Mesenchymal stem cell (in vitro differentiated cells and primary cell): Measurements from ENCODE around the gene TTC7B.

Source experiments
- DNase-seq: peaks from one replicate; pipeline ENCODE4 v3.0.0-alpha.2; 2013
- H2AFZ ChIP-seq: one replicate; pipeline ENCODE4 v1.6.1; 2013; ENCODE audit warnings: low read depth, mild to moderate bottlenecking, control low read depth, inconsistent platforms, low read length, moderate library complexity
- H2AK5ac ChIP-seq: 2 replicates; pipeline ENCODE4 v1.6.1; 2013; ENCODE audit warnings: low read length, moderate library complexity, mild to moderate bottlenecking, inconsistent platforms; ENCODE audit not compliant: severe bottlenecking
- H2BK120ac ChIP-seq: one replicate; pipeline ENCODE4 v1.6.1; 2013; ENCODE audit warnings: low read depth, mild to moderate bottlenecking, inconsistent platforms, low read length, moderate library complexity
- H2BK12ac ChIP-seq, 2 experiments: one replicate each; pipeline ENCODE4 v1.6.1; 2013; ENCODE audit warnings: inconsistent platforms in 2 of 2, low read length in 2 of 2, mild to moderate bottlenecking in 2 of 2, moderate library complexity in 2 of 2, control low read depth in 1 of 2
- H2BK15ac ChIP-seq: one replicate; pipeline ENCODE4 v1.6.1; 2013; ENCODE audit warnings: mild to moderate bottlenecking, low read depth, inconsistent platforms; ENCODE audit not compliant: poor library complexity, severe bottlenecking
- H2BK5ac ChIP-seq: 2 replicates; pipeline ENCODE4 v1.6.1; 2013; ENCODE audit warnings: low read depth, mild to moderate bottlenecking, low read length, control low read depth, inconsistent platforms; ENCODE audit not compliant: poor library complexity, severe bottlenecking
- H3K14ac ChIP-seq, 2 experiments: one replicate each; pipeline ENCODE4 v1.6.1; 2013; ENCODE audit warnings: inconsistent platforms in 2 of 2, low read length in 2 of 2, control low read depth in 1 of 2, mild to moderate bottlenecking in 1 of 2, moderate library complexity in 1 of 2
- H3K18ac ChIP-seq, 2 experiments: one replicate each; pipeline ENCODE4 v1.6.1; 2013; ENCODE audit warnings: inconsistent platforms in 2 of 2, low read length in 2 of 2, control low read depth in 1 of 2, low read depth in 1 of 2, mild to moderate bottlenecking in 1 of 2
- H3K23ac ChIP-seq, 2 experiments: one replicate each; pipeline ENCODE4 v1.6.1; 2013; ENCODE audit warnings: inconsistent platforms in 2 of 2, low read length in 2 of 2, mild to moderate bottlenecking in 2 of 2, moderate library complexity in 2 of 2, control low read depth in 1 of 2
- H3K27ac ChIP-seq: 2 replicates; pipeline ENCODE4 v1.5.1; 2013; ENCODE audit warnings: mild to moderate bottlenecking, moderate library complexity, low read length, control low read depth, inconsistent platforms; ENCODE audit not compliant: poor library complexity, severe bottlenecking
- H3K27me3 ChIP-seq, 2 experiments: 2 replicates each; pipeline versions ENCODE4 v1.6.1 to v1.7.0; 2013; ENCODE audit warnings: low read length in 2 of 2, mild to moderate bottlenecking in 2 of 2, moderate library complexity in 2 of 2, control low read depth in 1 of 2, inconsistent platforms in 1 of 2; ENCODE audit not compliant: control insufficient read depth in 1 of 2, insufficient read depth in 1 of 2
- H3K36me3 ChIP-seq, 2 experiments: 2 replicates each; pipeline versions ENCODE4 v1.6.1 to v1.7.0; 2013; ENCODE audit warnings: low read length in 2 of 2, control low read depth in 1 of 2, inconsistent platforms in 1 of 2, low read depth in 1 of 2, mild to moderate bottlenecking in 1 of 2; ENCODE audit not compliant: insufficient read depth in 2 of 2, control insufficient read depth in 1 of 2
- H3K4ac ChIP-seq, 2 experiments: one replicate each; pipeline ENCODE4 v1.6.1; 2013; ENCODE audit warnings: inconsistent platforms in 2 of 2, low read length in 2 of 2, mild to moderate bottlenecking in 2 of 2, moderate library complexity in 2 of 2, control low read depth in 1 of 2, low read depth in 1 of 2
- H3K4me1 ChIP-seq: 2 replicates; pipeline ENCODE4 v1.6.1; 2013; ENCODE audit warnings: low read depth, low read length, control low read depth; ENCODE audit not compliant: control insufficient read depth, insufficient read depth
- H3K4me2 ChIP-seq: 2 replicates; pipeline ENCODE4 v1.6.1; 2013; ENCODE audit warnings: low read length, mild to moderate bottlenecking, inconsistent platforms; ENCODE audit not compliant: poor library complexity, severe bottlenecking
- H3K4me3 ChIP-seq, 2 experiments: 2 replicates each; pipeline versions ENCODE4 v1.5.1 to v1.7.0; 2013; ENCODE audit warnings: low read length in 2 of 2, mild to moderate bottlenecking in 2 of 2, control low read depth in 1 of 2, low read depth in 1 of 2; ENCODE audit not compliant: insufficient read depth in 1 of 2
- H3K79me1 ChIP-seq: replicated peaks from 2 replicates; pipeline ENCODE4 v1.6.1; 2013; ENCODE audit warnings: mild to moderate bottlenecking, control low read depth, low read length, inconsistent platforms; ENCODE audit not compliant: poor library complexity, severe bottlenecking
- H3K9ac ChIP-seq: 2 replicates; pipeline ENCODE4 v1.7.0; 2013; ENCODE audit warnings: mild to moderate bottlenecking, low read length, moderate library complexity
- H3K9me3 ChIP-seq: 2 replicates; pipeline ENCODE4 v1.7.0; 2013; ENCODE audit warnings: mild to moderate bottlenecking, low read length; ENCODE audit not compliant: control insufficient read depth
- H4K8ac ChIP-seq: one replicate; pipeline ENCODE4 v1.6.1; 2013; ENCODE audit warnings: inconsistent platforms, mild to moderate bottlenecking, low read length, moderate library complexity
- H4K91ac ChIP-seq: one replicate; pipeline ENCODE4 v1.6.1; 2013; ENCODE audit warnings: mild to moderate bottlenecking, low read length, inconsistent platforms
- WGBS: methylation state at CpG from one replicate; pipeline ENCODE4 v1.1.7; 2013; ENCODE audit warnings: mixed read lengths; 5-methylcytosine and 5-hydroxymethylcytosine counted together

TTC7B gene

DNA sequence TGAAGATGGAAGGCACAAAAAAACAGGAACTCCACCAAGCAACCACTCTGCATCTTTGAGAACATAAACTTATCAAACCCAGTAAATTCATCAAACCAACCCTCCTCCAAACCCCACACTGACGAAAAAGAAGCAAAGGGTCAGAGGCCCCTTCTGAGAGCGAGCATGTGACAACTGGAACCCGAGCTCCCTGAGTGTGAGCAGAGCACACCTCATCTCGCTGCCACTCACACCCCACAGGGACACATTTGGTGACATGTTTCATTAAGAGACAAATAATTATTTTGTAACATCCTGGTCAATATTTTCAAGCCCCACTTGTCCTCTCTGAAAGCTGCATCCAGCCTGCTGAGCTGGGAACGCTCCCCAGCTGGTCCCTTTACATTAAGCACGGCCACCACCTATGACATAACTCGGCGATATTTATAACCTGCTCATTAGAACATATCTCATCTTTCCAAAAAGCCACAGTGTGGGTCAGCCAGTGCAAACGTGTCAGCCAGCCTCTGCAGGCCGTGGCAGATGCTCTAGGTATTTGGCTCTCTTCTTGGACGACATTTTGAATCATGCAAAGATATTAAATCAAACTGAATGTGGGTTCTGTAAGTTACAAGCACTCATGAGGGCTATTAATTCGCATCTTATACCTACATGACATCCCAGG lies 120.1 kb downstream of the TTC7B start:
- H2BK5ac ChIP-seq: no peak overlapping the region
- 90% methylated on average over 9 of the region's 12 CpGs for WGBS
- no peak overlapping the region for H3K27ac ChIP-seq
- H3K9me3 ChIP-seq: no peaks in the 10 kb centered on the region
- DNase-seq: no peak
- H3K23ac ChIP-seq: no peak overlapping the region
- no peaks in the 10 kb centered on the region for H3K4me1 ChIP-seq
- H3K4ac ChIP-seq: no peak overlapping the region
- H3K9ac ChIP-seq: no peak overlapping the region
- no peak overlapping the region for H4K91ac ChIP-seq
- H2AK5ac ChIP-seq: no peak overlapping the region
- no peak overlapping the region for H2BK15ac ChIP-seq
- no peaks in the 10 kb centered on the region for H3K27me3 ChIP-seq
- no peak overlapping the region for H3K4me3 ChIP-seq
- peaks cover 3 to 7% of the 10 kb centered on the region in 2 experiments for H3K36me3 ChIP-seq
- no peak overlapping the region for H3K4me2 ChIP-seq
- H3K79me1 ChIP-seq: peaks cover 4% of the 10 kb centered on the region
- no peak overlapping the region for H3K14ac ChIP-seq
- H2BK120ac ChIP-seq: no peak overlapping the region
- no peak overlapping the region for H4K8ac ChIP-seq
- H2BK12ac ChIP-seq: no peak overlapping the region
- H3K18ac ChIP-seq: no peak overlapping the region
- no peak overlapping the region for H2AFZ ChIP-seq

DNA sequence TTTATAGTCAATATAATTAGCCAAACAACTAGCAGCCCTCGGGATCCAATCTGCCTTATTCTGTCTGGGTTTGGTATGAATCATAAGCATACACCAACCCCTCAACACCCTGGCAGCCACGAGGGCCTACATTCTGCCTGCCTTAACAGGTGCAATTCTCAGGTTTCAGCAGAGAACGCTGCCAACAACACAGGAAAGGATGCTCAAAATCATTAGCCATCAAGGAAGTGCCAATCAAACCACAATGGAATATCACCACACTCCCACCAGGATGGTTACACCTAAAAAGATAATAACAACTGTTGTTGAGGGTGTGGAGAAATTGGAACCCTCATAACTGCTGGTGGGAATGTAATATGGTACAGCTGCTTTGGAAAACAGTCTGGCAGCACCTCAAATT lies 122.8 kb downstream of the TTC7B start:
- H3K14ac ChIP-seq: no peak overlapping the region
- no peaks in the 10 kb centered on the region for H3K4me1 ChIP-seq
- H3K9ac ChIP-seq: no peak overlapping the region
- H2AK5ac ChIP-seq: no peak overlapping the region
- H2AFZ ChIP-seq: no peak overlapping the region
- no peak overlapping the region for H2BK12ac ChIP-seq
- no peak overlapping the region for H4K8ac ChIP-seq
- DNase-seq: no peak
- H3K18ac ChIP-seq: peak overlapping the region in 1 of 2 experiments; percentile 21
- 85% methylated on average over 3 of the region's 3 CpGs for WGBS
- no peak overlapping the region for H2BK15ac ChIP-seq
- no peaks in the 10 kb centered on the region for H3K27me3 ChIP-seq
- no peak overlapping the region for H3K27ac ChIP-seq
- H3K79me1 ChIP-seq: peaks cover 5% of the 10 kb centered on the region
- peaks cover 0 to 6% of the 10 kb centered on the region in 2 experiments for H3K36me3 ChIP-seq
- H2BK5ac ChIP-seq: no peak overlapping the region
- no peak overlapping the region for H3K4me3 ChIP-seq
- H3K9me3 ChIP-seq: no peaks in the 10 kb centered on the region
- no peak overlapping the region for H3K4ac ChIP-seq
- H3K23ac ChIP-seq: no peak overlapping the region
- no peak overlapping the region for H4K91ac ChIP-seq
- H3K4me2 ChIP-seq: no peak overlapping the region
- no peak overlapping the region for H2BK120ac ChIP-seq

DNA sequence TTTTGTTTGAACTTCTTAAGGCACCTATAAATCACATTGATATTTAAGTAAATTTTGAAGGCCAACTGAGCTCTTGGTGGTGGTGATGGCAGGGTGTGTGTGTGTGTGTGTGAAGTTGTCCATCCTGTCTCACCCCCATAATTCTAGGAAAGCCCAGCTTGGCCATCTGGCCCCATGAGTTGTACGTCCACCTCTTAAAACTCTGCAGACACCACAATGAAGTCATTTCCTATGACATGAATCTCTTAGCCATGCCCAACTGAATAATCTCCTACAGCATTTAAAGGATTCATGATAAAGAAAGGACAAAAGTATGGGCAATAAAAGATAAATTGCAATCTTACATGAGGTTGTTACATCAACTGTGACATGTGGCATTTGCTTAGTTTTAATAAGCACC lies 123.4 kb downstream of the TTC7B start:
- Histone ChIP-seq H2BK120ac (no peak overlapping the region), H3K27me3 (no peaks in the 10 kb centered on the region), H3K14ac (no peak overlapping the region), H3K4me2 (no peak overlapping the region), H3K23ac (no peak overlapping the region), H3K79me1 (peaks cover 5% of the 10 kb centered on the region), H3K9me3 (no peaks in the 10 kb centered on the region), H3K4me1 (no peaks in the 10 kb centered on the region), H3K36me3 (peaks cover 0 to 8% of the 10 kb centered on the region in 2 experiments), H2BK5ac (no peak overlapping the region), H3K4ac (no peak overlapping the region), H2AFZ (no peak overlapping the region), H3K18ac (no peak overlapping the region), H4K8ac (no peak overlapping the region), H2BK15ac (no peak overlapping the region), H3K9ac (no peak overlapping the region), H2AK5ac (no peak overlapping the region), H4K91ac (no peak overlapping the region), H3K4me3 (no peak overlapping the region), H3K27ac (no peak overlapping the region), H2BK12ac (no peak overlapping the region)
- 0% methylated on average over 1 of the region's 1 CpG for WGBS
- no peak for DNase-seq

DNA sequence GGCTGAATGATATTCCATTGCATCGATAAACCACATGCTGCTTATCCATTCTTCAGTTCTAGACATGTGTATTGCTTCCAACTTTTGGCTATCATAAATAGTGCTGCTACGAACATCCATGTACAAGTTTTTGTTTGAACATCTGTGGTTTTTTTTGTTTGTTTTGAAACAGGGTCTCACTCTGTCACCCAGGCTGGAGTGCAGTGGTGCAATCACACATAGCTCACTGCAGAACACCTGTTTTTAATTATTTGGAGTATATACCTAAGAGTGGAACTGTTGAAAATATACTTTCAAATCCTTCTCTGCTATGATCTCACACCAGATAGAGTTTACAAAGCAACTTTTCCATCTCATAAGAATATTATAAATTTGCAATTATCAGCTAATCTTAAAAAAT lies 124.2 kb downstream of the TTC7B start:
- Histone ChIP-seq H3K79me1 (peaks cover 5% of the 10 kb centered on the region), H2BK120ac (no peak overlapping the region), H2BK15ac (no peak overlapping the region), H2AFZ (no peak overlapping the region), H3K27ac (no peak overlapping the region), H3K14ac (no peak overlapping the region), H3K36me3 (peaks cover 0 to 15% of the 10 kb centered on the region in 2 experiments), H4K91ac (no peak overlapping the region), H3K4me2 (no peak overlapping the region), H3K18ac (no peak overlapping the region), H4K8ac (no peak overlapping the region), H2BK5ac (no peak overlapping the region), H3K23ac (no peak overlapping the region), H3K27me3 (no peaks in the 10 kb centered on the region), H3K9me3 (no peaks in the 10 kb centered on the region), H2BK12ac (no peak overlapping the region), H3K4me3 (no peak overlapping the region), H3K9ac (no peak overlapping the region), H3K4ac (no peak overlapping the region), H2AK5ac (no peak overlapping the region), H3K4me1 (no peaks in the 10 kb centered on the region)
- no peak for DNase-seq
- WGBS: 60% methylated on average over 2 of the region's 2 CpGs
